SW 1271 (cell line): ENCODE measurements around the gene HUNK.
"Not testable (repeated sequence)": the region's sequence is repeated elsewhere in the genome, so short reads cannot be mapped to it uniquely, and the experiment has no call there.

ENCODE experiments used
- DNase-seq, 2 experiments: peaks; one replicate each; lab custom pipeline; 2025; lab: John Stamatoyannopoulos, UW

HUNK gene

GRCh38 chr21:31921079-31921478 lies 48.3 kb downstream of the HUNK start:
- no peak for DNase-seq

GRCh38 chr21:31922881-31923280 lies 50.1 kb downstream of the HUNK start:
- DNase-seq = no peak

GRCh38 chr21:31923756-31924155 lies 50.9 kb downstream of the HUNK start:
- no peak for DNase-seq

GRCh38 chr21:31924548-31924947 lies 51.7 kb downstream of the HUNK start:
- no peak for DNase-seq

- no peak for DNase-seq
Measured at GRCh38 chr21:31926498-31926897, 53.7 kb downstream of the HUNK start.

- no peak for DNase-seq
Measured at GRCh38 chr21:31927689-31928353, 55.0 kb downstream of the HUNK start.

- DNase-seq = no peak
Measured at GRCh38 chr21:31928656-31929055, 55.8 kb downstream of the HUNK start.

GRCh38 chr21:31929548-31929947 lies 56.7 kb downstream of the HUNK start:
- DNase-seq = no peak

GRCh38 chr21:31930001-31930400 lies 57.2 kb downstream of the HUNK start:
- no peak for DNase-seq

GRCh38 chr21:31931644-31932469 lies 59.0 kb downstream of the HUNK start:
- no peak for DNase-seq

- DNase-seq = no peak
Measured at GRCh38 chr21:31932470-31932764, 59.6 kb downstream of the HUNK start.

- no peak for DNase-seq
Measured at GRCh38 chr21:31937303-31937702, 64.5 kb downstream of the HUNK start.

- no peak for DNase-seq
Measured at GRCh38 chr21:31938330-31939301, 65.8 kb downstream of the HUNK start.

- DNase-seq = no peak
Measured at GRCh38 chr21:31941694-31942093, 68.9 kb downstream of the HUNK start.

- no peak for DNase-seq
Measured at GRCh38 chr21:31943561-31943960, 70.7 kb downstream of the HUNK start.

GRCh38 chr21:31945141-31945540 lies 72.3 kb downstream of the HUNK start:
- DNase-seq = no peak

- DNase-seq = no peak
Measured at GRCh38 chr21:31945546-31945945, 72.7 kb downstream of the HUNK start.

GRCh38 chr21:31946231-31946630 lies 73.4 kb downstream of the HUNK start:
- no peak for DNase-seq

- DNase-seq = not testable (repeated sequence)
Measured at GRCh38 chr21:31946876-31947550, 74.2 kb downstream of the HUNK start.

GRCh38 chr21:31948676-31949075 lies 75.9 kb downstream of the HUNK start:
- no peak for DNase-seq

GRCh38 chr21:31952828-31953227 lies 80.0 kb downstream of the HUNK start:
- DNase-seq = no peak

GRCh38 chr21:31957631-31958030 lies 84.8 kb downstream of the HUNK start:
- DNase-seq = no peak
